ENCODE data around the gene CAPN5. TPM values are rescaled to one million over a fixed set of nuclear protein-coding genes. Genes with fewer than 3 reads are reported as not detected.
A peak's percentile ranks its signal among the peaks of the same experiment; 100 is the strongest.

CAPN5 gene
- total and polyA plus RNA-seq, 2 experiments from 2014 or later: 25.2 to 28.8 TPM

DNA sequence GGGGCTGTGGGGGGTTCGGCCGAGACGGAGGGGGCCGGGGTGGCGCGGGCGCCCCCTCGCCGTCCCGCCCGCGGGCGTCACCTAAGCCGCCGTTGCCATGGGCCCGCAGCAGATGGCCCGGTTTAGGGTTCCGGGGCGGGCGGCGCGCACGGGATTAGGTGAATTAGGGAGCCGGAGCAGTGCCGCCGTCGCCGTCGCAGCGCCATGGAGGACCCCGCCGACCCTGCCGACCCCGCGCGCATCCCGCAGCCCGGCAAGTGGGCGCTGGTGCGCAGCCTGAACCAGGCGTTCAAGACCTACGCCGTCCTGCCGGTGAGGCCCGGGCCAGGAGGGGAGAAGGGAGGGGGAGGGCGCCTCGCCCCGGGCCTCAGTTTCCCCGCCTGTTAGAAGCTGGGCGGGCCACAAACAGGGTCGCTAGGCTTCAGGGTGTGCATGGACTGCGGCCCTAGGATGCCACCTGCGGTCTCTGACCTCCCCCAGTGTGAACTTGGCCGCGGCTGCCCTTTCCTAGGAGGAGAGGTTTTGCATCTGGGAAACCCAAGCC is 71.4 kb downstream of the CAPN5 start:
- H3K36me3 ChIP-seq (replicated peaks; ENCODE audit: insufficient read depth, low read depth): no peaks in the 10 kb centered on the region
- peaks cover 20% of the 10 kb centered on the region for H3K4me1 ChIP-seq (ENCODE audit: insufficient read depth)
- no peak overlapping the region for H3K4me3 ChIP-seq
- H3K4me2 ChIP-seq: no peak overlapping the region
- no peaks in the 10 kb centered on the region for H4K20me1 ChIP-seq (ENCODE audit: insufficient read depth, poor library complexity, severe bottlenecking)
- no peaks in the 10 kb centered on the region for H3K79me2 ChIP-seq
- no peaks in the 10 kb centered on the region for H3K9me3 ChIP-seq (ENCODE audit: low read depth)
- no peaks in the 10 kb centered on the region for H3K27me3 ChIP-seq
- TF ChIP-seq, protein P1, sequence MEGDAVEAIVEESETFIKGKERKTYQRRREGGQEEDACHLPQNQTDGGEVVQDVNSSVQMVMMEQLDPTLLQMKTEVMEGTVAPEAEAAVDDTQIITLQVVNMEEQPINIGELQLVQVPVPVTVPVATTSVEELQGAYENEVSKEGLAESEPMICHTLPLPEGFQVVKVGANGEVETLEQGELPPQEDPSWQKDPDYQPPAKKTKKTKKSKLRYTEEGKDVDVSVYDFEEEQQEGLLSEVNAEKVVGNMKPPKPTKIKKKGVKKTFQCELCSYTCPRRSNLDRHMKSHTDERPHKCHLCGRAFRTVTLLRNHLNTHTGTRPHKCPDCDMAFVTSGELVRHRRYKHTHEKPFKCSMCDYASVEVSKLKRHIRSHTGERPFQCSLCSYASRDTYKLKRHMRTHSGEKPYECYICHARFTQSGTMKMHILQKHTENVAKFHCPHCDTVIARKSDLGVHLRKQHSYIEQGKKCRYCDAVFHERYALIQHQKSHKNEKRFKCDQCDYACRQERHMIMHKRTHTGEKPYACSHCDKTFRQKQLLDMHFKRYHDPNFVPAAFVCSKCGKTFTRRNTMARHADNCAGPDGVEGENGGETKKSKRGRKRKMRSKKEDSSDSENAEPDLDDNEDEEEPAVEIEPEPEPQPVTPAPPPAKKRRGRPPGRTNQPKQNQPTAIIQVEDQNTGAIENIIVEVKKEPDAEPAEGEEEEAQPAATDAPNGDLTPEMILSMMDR (IDR thresholded peaks at IDR 0.05; ENCODE audit: poor library complexity): no peak
- TF ChIP-seq EZH2 (IDR thresholded peaks at IDR 0.05; ENCODE audit: borderline replicate concordance) (no peak), EZH2phosphoT487 (IDR thresholded peaks at IDR 0.05; ENCODE audit: low read depth, severe bottlenecking, unreplicated experiment) (no peak)
- no peaks in the 10 kb centered on the region for H3K9me2 ChIP-seq (replicated peaks; ENCODE audit: insufficient read depth)
- DNase-seq (ENCODE audit: low spot score): no peak
- H3K27ac ChIP-seq: no peak overlapping the region
- 97% methylated on average over 21 of the region's 55 CpGs for WGBS (ENCODE audit: low lambda C conversion rate, missing lambda C conversion rate)
- no peak overlapping the region for H2AFZ ChIP-seq

GRCh38 chr11:77139201-77139600 is 72.4 kb downstream of the CAPN5 start:
- Histone ChIP-seq H3K27me3 (no peaks in the 10 kb centered on the region), H3K36me3 (replicated peaks; ENCODE audit: insufficient read depth, low read depth) (no peaks in the 10 kb centered on the region), H3K79me2 (no peaks in the 10 kb centered on the region), H3K27ac (no peak overlapping the region), H3K9me3 (ENCODE audit: low read depth) (no peaks in the 10 kb centered on the region), H4K20me1 (ENCODE audit: insufficient read depth, poor library complexity, severe bottlenecking) (no peaks in the 10 kb centered on the region), H3K4me1 (ENCODE audit: insufficient read depth) (peaks cover 20% of the 10 kb centered on the region), H3K9me2 (replicated peaks; ENCODE audit: insufficient read depth) (no peaks in the 10 kb centered on the region), H3K4me3 (no peak overlapping the region), H2AFZ (no peak overlapping the region), H3K4me2 (no peak overlapping the region)
- TF ChIP-seq EZH2 (IDR thresholded peaks at IDR 0.05; ENCODE audit: borderline replicate concordance) (no peak), EZH2phosphoT487 (IDR thresholded peaks at IDR 0.05; ENCODE audit: low read depth, severe bottlenecking, unreplicated experiment) (no peak)
- TF ChIP-seq, protein P1 (IDR thresholded peaks at IDR 0.05; ENCODE audit: poor library complexity): no peak
- WGBS (ENCODE audit: low lambda C conversion rate, missing lambda C conversion rate): 91% methylated on average over 8 of the region's 8 CpGs
- DNase-seq (ENCODE audit: low spot score): no peak

- peak overlapping the region; percentile 78 for H3K27ac ChIP-seq
- no peaks in the 10 kb centered on the region for H4K20me1 ChIP-seq (ENCODE audit: insufficient read depth, poor library complexity, severe bottlenecking)
- H3K4me2 ChIP-seq: no peak overlapping the region
- no peak overlapping the region for H3K4me3 ChIP-seq
- no peaks in the 10 kb centered on the region for H3K27me3 ChIP-seq
- peaks cover 31% of the 10 kb centered on the region for H3K4me1 ChIP-seq (ENCODE audit: insufficient read depth)
- 65% methylated on average over 8 of the region's 8 CpGs for WGBS (ENCODE audit: low lambda C conversion rate, missing lambda C conversion rate)
- H3K79me2 ChIP-seq: no peaks in the 10 kb centered on the region
- H3K9me3 ChIP-seq (ENCODE audit: low read depth): no peaks in the 10 kb centered on the region
- H3K9me2 ChIP-seq (replicated peaks; ENCODE audit: insufficient read depth): no peaks in the 10 kb centered on the region
- TF ChIP-seq, protein P1 (IDR thresholded peaks at IDR 0.05; ENCODE audit: poor library complexity): no peak
- TF ChIP-seq EZH2 (IDR thresholded peaks at IDR 0.05; ENCODE audit: borderline replicate concordance) (no peak), EZH2phosphoT487 (IDR thresholded peaks at IDR 0.05; ENCODE audit: low read depth, severe bottlenecking, unreplicated experiment) (no peak)
- no peak for DNase-seq (ENCODE audit: low spot score)
- H2AFZ ChIP-seq: no peak overlapping the region
- no peaks in the 10 kb centered on the region for H3K36me3 ChIP-seq (replicated peaks; ENCODE audit: insufficient read depth, low read depth)
Observed at GRCh38 chr11:77140231-77140851, 73.6 kb downstream of the CAPN5 start.
